Regular cardiac myocyte (primary cell): ENCODE results near the gene KRTAP4-9. TPM values are rescaled to one million over a fixed set of nuclear protein-coding genes. Genes with fewer than 3 reads are reported as not detected.

Experiments used
- total RNA-seq: library from RNA; depleted of rRNA; stranded (reverse); fragments of >200 nt; gene quantifications from 2 replicates; pipeline ENCODE4 v1.2.3, GENCODE V29; 2014

The KRTAP4-9 gene
- not detected in 2 replicates for total RNA-seq

GRCh38 chr17:41105347-41105746 is at the start of gene KRTAP4-9:
Gene KRTAP4-9, plus strand, starts transcription at chr17:41105389. Its CDS starts 0 bp downstream, at chr17:41105389.

GRCh38 chr17:41060052-41060604 is 45.1 kb upstream of the KRTAP4-9 start, which contains the start of gene KRTAP2-3:
Gene KRTAP2-3, minus strand, starts transcription at chr17:41060114. Its CDS starts 64 bp downstream, at chr17:41060050.

GRCh38 chr17:41065829-41066624 is 39.2 kb upstream of the KRTAP4-9 start, which contains the start of gene KRTAP2-4:
Gene KRTAP2-4, minus strand, starts transcription at chr17:41065879. Its CDS starts 34 bp downstream, at chr17:41065845.

GRCh38 chr17:41084100-41084856 is 20.9 kb upstream of the KRTAP4-9 start, which contains the start of gene KRTAP4-7:
Gene KRTAP4-7, plus strand, starts transcription at chr17:41084150. Its CDS starts 57 bp downstream, at chr17:41084207.

GRCh38 chr17:41098042-41098441 is 7.1 kb upstream of the KRTAP4-9 start, which contains the start of gene KRTAP4-8:
Gene KRTAP4-8, minus strand, starts transcription at chr17:41098142. Its CDS starts 58 bp downstream, at chr17:41098084.

GRCh38 chr17:41101586-41102259 is 3.5 kb upstream of the KRTAP4-9 start, which contains the start of gene KRTAP4-16:
Gene KRTAP4-16, minus strand, starts transcription at chr17:41102209. Its CDS starts 0 bp downstream, at chr17:41102209.

GRCh38 chr17:41117846-41118386 is 12.7 kb downstream of the KRTAP4-9 start, which contains the start of gene KRTAP4-11:
Gene KRTAP4-11, minus strand, starts transcription at chr17:41118373. Its CDS starts 58 bp downstream, at chr17:41118315.

GRCh38 chr17:41123991-41124371 is 18.8 kb downstream of the KRTAP4-9 start, which contains the start of gene KRTAP4-12:
Gene KRTAP4-12, minus strand, starts transcription at chr17:41124182. Its CDS starts 60 bp downstream, at chr17:41124122.

GRCh38 chr17:41140360-41141131 is 35.4 kb downstream of the KRTAP4-9 start, which contains the start of gene KRTAP4-6:
Gene KRTAP4-6, minus strand, starts transcription at chr17:41140544. Its CDS starts 57 bp downstream, at chr17:41140487.

GRCh38 chr17:41149652-41149985 is 44.4 kb downstream of the KRTAP4-9 start, which contains the start of gene KRTAP4-5:
Gene KRTAP4-5, minus strand, starts transcription at chr17:41149825. Its CDS starts 58 bp downstream, at chr17:41149767.

Other genes starting within 250 kb of the KRTAP4-9 start
- gene KRT12, start 238.2 kb upstream of the KRTAP4-9 start, total RNA-seq = not detected in 2 replicates
- gene KRT20, start 220.1 kb upstream of the KRTAP4-9 start, total RNA-seq = not detected in 2 replicates
- gene KRT23, start 167.7 kb upstream of the KRTAP4-9 start, total RNA-seq = under 0.01 TPM in 1 of 2 replicates, not detected in the other
- 0.28 TPM in 1 of 2 replicates, not detected in the other for gene KRT39, start 138.4 kb upstream of the KRTAP4-9 start, total RNA-seq
- gene KRT40, start 121.1 kb upstream of the KRTAP4-9 start, total RNA-seq = not detected in 2 replicates
- gene KRTAP3-3, start 111.2 kb upstream of the KRTAP4-9 start, total RNA-seq = not detected in 2 replicates
- gene KRTAP3-2, start 105.5 kb upstream of the KRTAP4-9 start, total RNA-seq = not detected in 2 replicates
- not detected in 2 replicates for gene KRTAP3-1, start 96.3 kb upstream of the KRTAP4-9 start, total RNA-seq
- gene KRTAP1-5, start 78.2 kb upstream of the KRTAP4-9 start, total RNA-seq = 1.9 and 5.1 TPM in 2 replicates
- gene KRTAP1-4, start 75.2 kb upstream of the KRTAP4-9 start, total RNA-seq = not detected in 2 replicates
- gene KRTAP1-3, start 70.5 kb upstream of the KRTAP4-9 start, total RNA-seq = not detected in 2 replicates
- gene KRTAP1-1, start 63.9 kb upstream of the KRTAP4-9 start, total RNA-seq = under 0.01 TPM in 1 of 2 replicates, not detected in the other
- gene KRTAP2-1, start 58.1 kb upstream of the KRTAP4-9 start, total RNA-seq = not detected in 2 replicates
- not detected in 2 replicates for gene KRTAP2-2, start 50.2 kb upstream of the KRTAP4-9 start, total RNA-seq
- under 0.01 and 0.77 TPM in 2 replicates for gene KRTAP2-3, start 45.3 kb upstream of the KRTAP4-9 start, total RNA-seq
- gene KRTAP2-4, start 39.5 kb upstream of the KRTAP4-9 start, total RNA-seq = 0.28 TPM in 1 of 2 replicates, not detected in the other
- not detected in 2 replicates for gene KRTAP4-7, start 21.2 kb upstream of the KRTAP4-9 start, total RNA-seq
- gene KRTAP4-8, start 7.2 kb upstream of the KRTAP4-9 start, total RNA-seq = not detected in 2 replicates
- gene KRTAP4-16, start 3.2 kb upstream of the KRTAP4-9 start, total RNA-seq = not detected in 2 replicates
- gene KRTAP4-11, start 13.0 kb downstream of the KRTAP4-9 start, total RNA-seq = not detected in 2 replicates
- gene KRTAP4-12, start 18.8 kb downstream of the KRTAP4-9 start, total RNA-seq = not detected in 2 replicates
- not detected in 2 replicates for gene KRTAP4-6, start 35.2 kb downstream of the KRTAP4-9 start, total RNA-seq
- gene KRTAP4-5, start 44.4 kb downstream of the KRTAP4-9 start, total RNA-seq = not detected in 2 replicates
- gene KRTAP4-4, start 55.4 kb downstream of the KRTAP4-9 start, total RNA-seq = not detected in 2 replicates
- gene KRTAP4-3, start 62.8 kb downstream of the KRTAP4-9 start, total RNA-seq = not detected in 2 replicates
- gene KRTAP4-2, start 72.8 kb downstream of the KRTAP4-9 start, total RNA-seq = not detected in 2 replicates
- not detected in 2 replicates for gene KRTAP4-1, start 79.5 kb downstream of the KRTAP4-9 start, total RNA-seq
- not detected in 2 replicates for gene KRTAP9-1, start 84.5 kb downstream of the KRTAP4-9 start, total RNA-seq
- not detected in 2 replicates for gene KRTAP9-2, start 121.3 kb downstream of the KRTAP4-9 start, total RNA-seq
- gene KRTAP9-3, start 127.1 kb downstream of the KRTAP4-9 start, total RNA-seq = not detected in 2 replicates
- not detected in 2 replicates for gene KRTAP9-8, start 132.6 kb downstream of the KRTAP4-9 start, total RNA-seq
- gene KRTAP9-4, start 144.3 kb downstream of the KRTAP4-9 start, total RNA-seq = not detected in 2 replicates
- not detected in 2 replicates for gene KRTAP9-9, start 150.0 kb downstream of the KRTAP4-9 start, total RNA-seq
- gene KRTAP9-6, start 160.0 kb downstream of the KRTAP4-9 start, total RNA-seq = not detected in 2 replicates
- not detected in 2 replicates for gene KRTAP9-7, start 170.3 kb downstream of the KRTAP4-9 start, total RNA-seq
- not detected in 2 replicates for gene KRTAP29-1, start 197.5 kb downstream of the KRTAP4-9 start, total RNA-seq
- not detected in 2 replicates for gene KRTAP16-1, start 203.9 kb downstream of the KRTAP4-9 start, total RNA-seq
- not detected in 2 replicates for gene KRTAP17-1, start 210.3 kb downstream of the KRTAP4-9 start, total RNA-seq
- not detected in 2 replicates for gene KRT33A, start 245.4 kb downstream of the KRTAP4-9 start, total RNA-seq